SW 1271 (cell line): ENCODE results near the gene FAT2.
"Not testable (repeated sequence)": the region's sequence is repeated elsewhere in the genome, so short reads cannot be mapped to it uniquely, and the experiment has no call there.

Experiments used
- DNase-seq, 2 experiments: peaks; one replicate each; lab custom pipeline; 2025; lab: John Stamatoyannopoulos, UW

FAT2 gene

GRCh38 chr5:151611127-151611775 is 20.1 kb upstream of the FAT2 start:
- no peak for DNase-seq

DNA sequence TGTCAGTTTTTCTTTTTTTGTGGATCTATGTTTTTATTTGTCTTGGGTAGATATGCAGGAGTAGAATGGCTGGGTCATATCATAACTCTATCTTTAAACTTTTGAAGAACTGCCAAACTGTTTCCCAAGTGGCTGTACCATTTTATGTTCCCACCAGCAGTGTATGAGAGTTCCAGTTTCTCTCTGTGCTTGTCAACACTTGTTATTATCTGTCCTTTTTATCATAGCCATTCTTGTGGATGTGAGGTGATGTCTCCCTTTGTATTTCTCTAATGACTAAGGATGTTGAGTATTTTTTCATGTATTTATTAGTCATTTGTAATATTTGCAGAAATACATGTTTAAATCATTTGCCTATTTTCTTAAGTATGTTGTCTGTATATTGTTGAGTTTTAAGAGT is 17.4 kb upstream of the FAT2 start:
- DNase-seq: no peak

GRCh38 chr5:151607304-151607703 is 16.2 kb upstream of the FAT2 start:
- no peak for DNase-seq

DNA sequence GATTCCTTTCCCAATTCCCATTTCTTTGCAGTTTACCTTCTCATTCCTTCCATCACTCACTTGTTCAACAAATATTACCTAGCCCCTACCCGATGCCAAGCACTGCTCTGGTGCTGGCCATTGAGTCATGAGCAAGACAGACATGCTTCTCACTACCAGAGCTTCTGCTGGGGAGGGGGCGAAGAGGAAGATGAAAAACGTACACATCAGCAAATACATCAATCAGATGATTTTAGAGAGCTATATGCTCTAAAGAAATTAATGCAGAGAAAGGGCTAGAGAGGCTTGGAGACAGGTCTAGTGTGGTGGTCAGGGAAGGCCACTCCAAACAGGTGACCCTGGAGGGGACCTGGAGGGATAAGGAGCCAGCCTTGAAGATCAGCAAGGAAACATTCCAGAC is 14.4 kb upstream of the FAT2 start:
- DNase-seq: no peak

DNA sequence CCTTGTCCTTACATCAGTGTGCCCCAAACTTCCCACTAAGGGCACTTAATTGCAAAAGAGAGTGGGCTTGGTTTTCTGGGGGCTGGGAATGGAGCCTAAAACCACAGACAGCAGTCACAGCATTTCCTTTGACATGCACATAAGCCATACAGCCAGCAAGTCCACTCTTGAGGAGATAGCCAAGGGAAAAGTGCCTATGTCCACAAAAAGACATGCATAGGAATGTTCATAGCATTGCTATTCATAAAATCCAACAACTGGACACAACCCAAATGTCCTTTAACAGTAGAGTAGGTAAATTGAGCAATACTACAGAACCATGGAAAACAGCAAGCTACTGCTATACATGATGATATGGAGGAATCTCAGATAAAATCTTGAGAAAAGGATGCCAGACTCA is 11.7 kb upstream of the FAT2 start:
- no peak for DNase-seq

DNA sequence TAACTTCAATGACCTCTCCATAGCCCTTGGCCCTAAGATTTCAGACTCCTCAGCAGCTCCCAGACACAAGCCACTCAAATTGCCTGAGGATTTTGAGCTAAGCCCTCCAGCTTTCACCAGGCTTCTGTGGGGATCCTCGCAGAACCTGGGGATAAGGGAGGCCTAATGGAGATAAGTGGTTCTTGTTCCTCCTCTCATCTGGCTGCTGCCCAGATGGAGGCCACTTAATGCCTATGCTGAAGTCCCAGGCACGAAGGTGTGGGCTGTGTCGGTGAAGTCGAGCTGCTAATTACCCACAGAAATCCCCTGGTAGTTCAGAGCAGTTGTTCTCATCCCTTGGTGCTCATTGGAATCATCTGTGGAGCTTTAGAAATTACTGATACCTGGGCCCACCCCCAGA is 10.3 kb upstream of the FAT2 start:
- DNase-seq: no peak

DNA sequence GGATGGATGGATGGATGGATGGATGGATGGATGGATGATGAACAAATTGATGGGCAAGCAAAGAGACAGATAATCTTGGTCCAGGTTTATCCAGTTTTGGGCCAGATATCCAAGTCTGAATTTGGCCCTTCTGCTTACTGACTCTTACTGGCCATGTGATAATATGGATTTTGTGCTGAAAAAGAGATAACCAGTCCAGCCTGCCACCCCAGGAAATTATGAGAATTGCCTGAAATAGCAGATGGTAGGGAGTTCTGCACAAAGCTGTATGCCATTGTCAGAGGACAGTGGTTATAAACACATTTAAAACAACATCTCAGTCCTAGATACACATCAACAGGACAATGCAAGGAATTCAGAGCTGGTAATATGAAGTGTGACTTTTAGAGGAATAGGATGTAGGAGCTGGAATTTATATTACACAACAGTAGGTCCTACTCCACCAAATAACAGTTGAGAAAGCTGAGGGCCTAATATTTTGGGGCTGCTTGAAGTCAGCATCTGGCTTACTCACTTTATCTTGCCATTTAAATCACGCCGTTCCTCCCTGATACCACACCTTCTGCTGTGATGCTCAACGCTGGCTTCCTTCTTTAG is 9.0 kb upstream of the FAT2 start:
- DNase-seq: no peak

DNA sequence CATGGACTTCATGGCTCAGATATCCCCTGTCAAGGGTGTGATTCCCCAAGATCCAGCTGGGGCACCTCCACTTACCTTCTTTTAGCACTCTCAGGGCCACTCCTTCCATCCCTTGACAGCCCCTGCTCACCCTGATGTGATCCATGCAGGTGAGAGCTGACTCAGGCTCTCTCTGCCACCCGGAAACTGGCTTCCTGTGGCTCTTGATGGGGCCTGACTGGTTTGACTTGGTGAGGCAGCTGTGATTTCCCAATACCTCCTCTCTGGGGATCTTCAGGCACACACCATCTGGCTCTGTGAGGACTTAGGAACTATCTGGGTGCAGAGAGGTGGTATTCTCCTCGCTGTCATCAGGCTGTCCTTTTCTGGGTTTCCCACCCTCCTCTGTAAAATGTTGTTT is 7.9 kb upstream of the FAT2 start:
- no peak for DNase-seq

- DNase-seq: no peak
These were observed 7.4 kb upstream of the FAT2 start for GRCh38 chr5:151598549-151598948.

GRCh38 chr5:151597749-151598148 is 6.6 kb upstream of the FAT2 start:
- no peak for DNase-seq

GRCh38 chr5:151596828-151597539 is 5.9 kb upstream of the FAT2 start:
- no peak for DNase-seq

DNA sequence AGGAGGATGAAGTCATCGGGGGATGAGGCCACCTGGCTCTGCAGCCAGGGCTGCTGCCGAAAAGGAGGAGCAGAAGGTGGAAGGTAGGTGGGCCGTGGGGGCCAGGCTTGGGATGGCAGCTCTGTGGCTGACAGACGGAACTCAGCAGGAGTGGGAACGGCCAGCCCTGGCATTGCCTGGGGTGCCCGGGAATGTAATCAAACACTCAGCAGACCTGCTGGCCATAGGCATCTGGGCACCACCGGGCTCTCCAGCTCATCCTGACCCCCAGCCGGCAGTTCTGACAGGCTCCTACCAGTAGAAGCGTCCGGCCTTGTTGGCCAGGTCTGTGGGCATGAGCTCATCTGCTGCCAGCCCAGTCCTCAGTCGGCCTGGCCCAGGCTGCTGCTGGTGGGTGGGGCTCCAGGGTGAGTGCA is 4.3 kb upstream of the FAT2 start:
- DNase-seq: no peak

- no peak for DNase-seq
These were observed 1.8 kb upstream of the FAT2 start for GRCh38 chr5:151592855-151593408.

DNA sequence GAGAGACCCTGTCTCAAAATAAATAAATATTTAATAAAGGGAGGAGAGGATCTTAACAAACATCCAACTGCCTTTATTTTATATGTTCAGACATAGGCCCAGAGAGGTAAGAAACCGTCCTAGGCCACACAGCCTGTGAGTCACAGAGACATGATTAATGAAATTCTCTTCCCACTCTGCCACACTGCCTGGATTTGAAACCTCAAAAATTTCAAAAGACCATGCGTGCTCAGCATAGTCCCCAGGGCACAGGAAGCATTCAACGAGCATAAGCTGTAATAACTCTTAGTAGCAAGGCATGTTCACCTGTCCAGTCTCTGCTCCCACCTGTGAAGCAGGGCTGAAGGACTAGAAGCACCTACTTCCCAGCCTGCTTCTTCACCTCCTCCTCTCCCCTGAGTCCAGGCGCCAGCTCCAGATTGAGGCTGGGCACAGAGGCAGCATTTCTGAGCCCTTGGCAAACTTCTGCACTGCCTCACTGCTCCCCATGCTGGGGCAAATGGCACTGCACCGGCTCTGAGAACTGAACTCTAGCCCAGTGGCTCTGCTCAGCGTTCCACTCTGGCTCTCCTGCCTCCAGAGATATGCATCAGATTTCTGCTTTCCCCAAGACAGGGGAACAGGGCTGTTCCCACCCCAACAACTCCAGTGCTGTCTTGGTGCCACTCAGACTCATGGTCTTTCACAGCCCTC is 1.1 kb downstream of the FAT2 start:
- DNase-seq: no peak

DNA sequence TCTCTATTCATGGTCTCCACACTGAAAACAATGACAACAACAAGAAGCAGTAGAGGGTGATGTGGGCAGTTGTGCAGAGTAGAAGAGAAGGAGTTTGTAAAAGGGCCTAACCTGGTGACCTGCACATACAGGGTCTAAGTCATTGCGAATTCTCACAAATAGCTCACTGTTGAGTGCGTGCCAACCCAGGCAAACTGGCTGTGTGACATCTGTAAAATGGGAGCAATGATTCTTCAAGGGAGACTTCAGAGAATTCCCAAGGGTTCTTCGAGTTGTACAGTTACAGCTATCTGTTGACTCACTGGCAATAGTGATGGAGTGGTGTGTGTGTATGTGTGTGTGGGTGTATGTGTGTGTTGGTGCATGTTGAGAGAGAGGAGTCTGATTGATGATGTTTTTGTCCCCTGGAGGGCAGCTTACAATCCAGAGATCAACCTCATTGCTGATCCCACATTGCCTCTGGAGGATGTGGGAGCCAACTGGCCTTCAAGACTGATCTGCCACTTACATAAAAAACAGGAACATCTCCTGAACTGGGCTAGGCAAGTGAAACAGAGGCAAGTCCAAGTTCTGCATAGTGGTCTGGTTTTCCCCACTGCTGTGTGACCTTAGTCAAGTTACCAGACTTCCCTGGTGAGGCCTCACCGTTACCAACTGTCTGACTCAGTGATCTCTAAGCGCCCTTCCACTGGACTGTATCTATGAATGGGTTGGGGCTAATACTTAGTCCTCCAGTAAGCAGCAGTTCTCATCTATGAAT is 3.2 kb downstream of the FAT2 start:
- DNase-seq: no peak

GRCh38 chr5:151585970-151586369 is 5.2 kb downstream of the FAT2 start:
- no peak for DNase-seq

DNA sequence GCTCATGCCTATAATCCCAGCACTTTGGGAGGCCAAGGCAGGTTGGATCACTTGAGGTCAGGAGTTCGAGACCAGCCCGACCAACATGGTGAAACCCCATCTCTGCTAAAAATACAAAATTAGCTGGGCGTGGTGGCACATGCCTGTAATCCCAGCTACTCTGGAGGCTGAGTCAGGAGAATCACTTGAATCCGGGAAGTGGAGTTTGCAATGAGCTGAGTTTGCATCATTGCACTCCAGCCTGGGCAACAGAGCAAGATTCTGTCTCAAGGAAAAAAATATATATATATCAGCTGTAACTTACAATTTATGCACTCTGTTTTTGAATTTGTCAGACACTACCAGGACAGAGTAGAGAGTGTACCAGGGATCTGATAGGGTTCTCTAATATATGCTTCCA is 5.8 kb downstream of the FAT2 start:
- not testable (repeated sequence) for DNase-seq

GRCh38 chr5:151584057-151584937 is 6.8 kb downstream of the FAT2 start:
- no peak for DNase-seq

GRCh38 chr5:151581812-151582583 is 9.1 kb downstream of the FAT2 start:
- no peak for DNase-seq

DNA sequence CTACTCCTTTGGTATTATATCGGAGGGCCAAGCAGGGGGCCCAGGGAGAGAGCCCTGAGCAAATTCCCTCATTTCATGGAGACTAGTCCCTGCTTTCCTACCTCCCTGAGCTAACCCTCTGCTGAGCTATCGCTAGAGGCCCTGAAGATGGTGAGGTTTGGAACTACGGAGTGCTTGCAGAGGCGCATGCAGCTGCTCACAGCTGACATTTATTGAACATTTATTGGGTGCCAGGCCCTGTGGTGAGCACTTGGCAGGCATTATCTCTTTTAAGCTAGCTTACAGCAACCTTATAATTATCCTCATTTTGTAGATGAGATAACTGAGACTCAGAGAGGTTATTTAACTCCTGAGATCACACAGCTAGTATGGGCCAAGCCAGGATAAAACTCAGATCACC is 9.8 kb downstream of the FAT2 start:
- DNase-seq: no peak
